HG03520 (cell line): ENCODE measurements around the gene TBC1D17.

Experiments
- ATAC-seq: cut with Tn5 transposase; IDR thresholded peaks from one replicate; pipeline ENCODE4 v1.9.1; 2021; ENCODE audit warnings: mild to moderate bottlenecking, moderate library complexity; ENCODE audit not compliant: unreplicated experiment

TBC1D17 gene

GRCh38 chr19:49877020-49877878 lies at the start of gene TBC1D17, which contains the start of gene AKT1S1:
TBC1D17 (plus strand) TSS chr19:49877702; CDS start chr19:49877724, 22 bp downstream.
AKT1S1 (minus strand) TSS chr19:49877355; CDS start chr19:49873295, 4,060 bp downstream.
- peak; percentile 45 for ATAC-seq

- no peak for ATAC-seq
Observed at GRCh38 chr19:49829200-49829599, 48.3 kb upstream of the TBC1D17 start.

- no peak for ATAC-seq
Observed at GRCh38 chr19:49829721-49830120, 47.8 kb upstream of the TBC1D17 start.

GRCh38 chr19:49830766-49831165 lies 46.7 kb upstream of the TBC1D17 start:
- no peak for ATAC-seq

- ATAC-seq = no peak
Observed at GRCh38 chr19:49831592-49831991, 45.9 kb upstream of the TBC1D17 start.

GRCh38 chr19:49832556-49832955 lies 44.9 kb upstream of the TBC1D17 start:
- no peak for ATAC-seq

GRCh38 chr19:49833599-49833998 lies 43.9 kb upstream of the TBC1D17 start:
- ATAC-seq = no peak

- ATAC-seq = no peak
Observed at GRCh38 chr19:49835562-49835961, 41.9 kb upstream of the TBC1D17 start.

GRCh38 chr19:49836176-49837008 lies 41.1 kb upstream of the TBC1D17 start:
- ATAC-seq = no peak

GRCh38 chr19:49837009-49837310 lies 40.5 kb upstream of the TBC1D17 start:
- ATAC-seq = no peak

GRCh38 chr19:49837425-49837824 lies 40.1 kb upstream of the TBC1D17 start:
- ATAC-seq = no peak

GRCh38 chr19:49838885-49839588 lies 38.5 kb upstream of the TBC1D17 start:
- ATAC-seq = no peak

GRCh38 chr19:49839713-49840112 lies 37.8 kb upstream of the TBC1D17 start:
- no peak for ATAC-seq

GRCh38 chr19:49840321-49840720 lies 37.2 kb upstream of the TBC1D17 start:
- ATAC-seq = no peak

GRCh38 chr19:49840736-49841249 lies 36.7 kb upstream of the TBC1D17 start:
- ATAC-seq = no peak

GRCh38 chr19:49843265-49843664 lies 34.2 kb upstream of the TBC1D17 start:
- no peak for ATAC-seq

- ATAC-seq = no peak
Observed at GRCh38 chr19:49844138-49845095, 33.1 kb upstream of the TBC1D17 start.

- no peak for ATAC-seq
Observed at GRCh38 chr19:49845414-49845813, 32.1 kb upstream of the TBC1D17 start.

- no peak for ATAC-seq
Observed at GRCh38 chr19:49846408-49846807, 31.1 kb upstream of the TBC1D17 start.
